ENCODE data around the gene SCO2. TPM values are rescaled to one million over a fixed set of nuclear protein-coding genes. Genes with fewer than 3 reads are reported as not detected.
"Not testable (repeated sequence)": the region's sequence is repeated elsewhere in the genome, so short reads cannot be mapped to it uniquely, and the experiment has no call there.

The SCO2 gene
- total and polyA plus RNA-seq, 5 donors from 2014 or later, result 6.4 to 14.6 (median 8.2) TPM

- Histone ChIP-seq H3K27me3 (ENCODE audit: control insufficient read depth, insufficient read depth, low read length) (no peaks in the 10 kb centered on the region), H3K4me1 (ENCODE audit: control insufficient read depth, insufficient read depth, low read length, poor library complexity, severe bottlenecking) (peaks cover 54% of the 10 kb centered on the region), H3K27ac (ENCODE audit: insufficient read depth, low read length, poor library complexity, severe bottlenecking) (no peak overlapping the region), H3K36me3 (ENCODE audit: control insufficient read depth, insufficient read depth, low read length) (no peaks in the 10 kb centered on the region), H3K4me3 (ENCODE audit: low read depth, low read length) (no peak overlapping the region), H3K9me3 (ENCODE audit: control insufficient read depth in 2 of 2, low read length in 2 of 2) (no peaks in the 10 kb centered on the region)
- DNase-seq (no peak), ATAC-seq (ENCODE audit: low read depth in 2 of 2) (no peak)
- no peaks in the 10 kb centered on the region for H3K36me3 Mint-ChIP-seq
- peak overlapping the region; percentile 27 to 86 (median 54) for H3K4me3 Mint-ChIP-seq
- peaks cover 14 to 64% (median 38%) of the 10 kb centered on the region in 4 donors for H3K4me1 Mint-ChIP-seq
- peak overlapping the region; percentile 21 to 100 (median 86) for H3K27ac Mint-ChIP-seq
- H3K27me3 Mint-ChIP-seq, result no peaks in the 10 kb centered on the region
- peaks cover 0 to 3% (median 0%) of the 10 kb centered on the region in 7 donors for H3K9me3 Mint-ChIP-seq
Measured at GRCh38 chr22:50542416-50542927, 17.1 kb upstream of the SCO2 start.

- peaks cover 54% of the 10 kb centered on the region for H3K4me1 ChIP-seq (ENCODE audit: control insufficient read depth, insufficient read depth, low read length, poor library complexity, severe bottlenecking)
Measured at GRCh38 chr22:50541667-50542026, 16.2 kb upstream of the SCO2 start.

GRCh38 chr22:50540381-50540780 lies 15.0 kb upstream of the SCO2 start:
- ATAC-seq (ENCODE audit: low read depth in 2 of 2) (no peak), DNase-seq (no peak)
- Mint-ChIP-seq H3K4me3 (peak overlapping the region in 3 of 4 donors; percentile 9 to 70 (median 17)), H3K4me1 (peaks cover 14 to 57% (median 38%) of the 10 kb centered on the region in 4 donors), H3K36me3 (no peaks in the 10 kb centered on the region), H3K27ac (peak overlapping the region; percentile 98 to 100 (median 98)), H3K9me3 (peaks cover 0 to 3% (median 0%) of the 10 kb centered on the region in 7 donors), H3K27me3 (no peaks in the 10 kb centered on the region)
- Histone ChIP-seq H3K4me1 (ENCODE audit: control insufficient read depth, insufficient read depth, low read length, poor library complexity, severe bottlenecking) (peaks cover 45% of the 10 kb centered on the region), H3K36me3 (ENCODE audit: control insufficient read depth, insufficient read depth, low read length) (no peaks in the 10 kb centered on the region), H3K4me3 (ENCODE audit: low read depth, low read length) (no peak overlapping the region), H3K27ac (ENCODE audit: insufficient read depth, low read length, poor library complexity, severe bottlenecking) (peak overlapping the region; percentile 99), H3K9me3 (ENCODE audit: control insufficient read depth in 2 of 2, low read length in 2 of 2) (no peaks in the 10 kb centered on the region), H3K27me3 (ENCODE audit: control insufficient read depth, insufficient read depth, low read length) (no peaks in the 10 kb centered on the region)

More at GRCh38 chr22:50541667-50542026, 16.2 kb upstream of the SCO2 start:
- Mint-ChIP-seq H3K27ac (peak overlapping the region in 1 of 3 donors; percentile 100), H3K4me1 (peaks cover 14 to 65% (median 39%) of the 10 kb centered on the region in 4 donors), H3K4me3 (peak overlapping the region in 2 of 4 donors; percentile 28 to 47)
- H3K27me3 ChIP-seq (ENCODE audit: control insufficient read depth, insufficient read depth, low read length); ATAC-seq (ENCODE audit: low read depth in 2 of 2); H3K27ac ChIP-seq (ENCODE audit: insufficient read depth, low read length, poor library complexity, severe bottlenecking); H3K27me3 Mint-ChIP-seq; H3K4me3 ChIP-seq (ENCODE audit: low read depth, low read length); H3K9me3 Mint-ChIP-seq; H3K36me3 Mint-ChIP-seq; H3K36me3 ChIP-seq (ENCODE audit: control insufficient read depth, insufficient read depth, low read length); H3K9me3 ChIP-seq (ENCODE audit: control insufficient read depth in 2 of 2, low read length in 2 of 2); DNase-seq: not testable (repeated sequence)

- no peaks in the 10 kb centered on the region for H3K27me3 ChIP-seq (ENCODE audit: control insufficient read depth, insufficient read depth, low read length)
- no peaks in the 10 kb centered on the region for H3K36me3 Mint-ChIP-seq
- H3K4me1 ChIP-seq (ENCODE audit: control insufficient read depth, insufficient read depth, low read length, poor library complexity, severe bottlenecking), result peaks cover 38% of the 10 kb centered on the region
- H3K9me3 ChIP-seq (ENCODE audit: control insufficient read depth in 2 of 2, low read length in 2 of 2), result no peaks in the 10 kb centered on the region
- H3K4me1 Mint-ChIP-seq, result peaks cover 14 to 64% (median 39%) of the 10 kb centered on the region in 4 donors
- peak overlapping the region; percentile 99 for H3K27ac ChIP-seq (ENCODE audit: insufficient read depth, low read length, poor library complexity, severe bottlenecking)
- no peaks in the 10 kb centered on the region for H3K27me3 Mint-ChIP-seq
- H3K27ac Mint-ChIP-seq, result peak overlapping the region; percentile 90 to 100 (median 100)
- DNase-seq (no peak), ATAC-seq (ENCODE audit: low read depth in 2 of 2) (no peak)
- peaks cover 0 to 3% (median 0%) of the 10 kb centered on the region in 7 donors for H3K9me3 Mint-ChIP-seq
- H3K4me3 Mint-ChIP-seq, result peak overlapping the region in 3 of 4 donors; percentile 34 to 64 (median 36)
- H3K36me3 ChIP-seq (ENCODE audit: control insufficient read depth, insufficient read depth, low read length), result no peaks in the 10 kb centered on the region
- H3K4me3 ChIP-seq (ENCODE audit: low read depth, low read length), result no peak overlapping the region
Measured at GRCh38 chr22:50537765-50538164, 12.4 kb upstream of the SCO2 start.

- peak overlapping the region in 1 of 3 donors; percentile 100 for H3K27ac Mint-ChIP-seq
- DNase-seq (no peak), ATAC-seq (ENCODE audit: low read depth in 2 of 2) (no peak)
- H3K4me3 Mint-ChIP-seq, result peak overlapping the region in 2 of 4 donors; percentile 16 to 54
- H3K4me3 ChIP-seq (ENCODE audit: low read depth, low read length), result no peak overlapping the region
- peak overlapping the region; percentile 44 for H3K27ac ChIP-seq (ENCODE audit: insufficient read depth, low read length, poor library complexity, severe bottlenecking)
- no peaks in the 10 kb centered on the region for H3K36me3 Mint-ChIP-seq
- no peaks in the 10 kb centered on the region for H3K36me3 ChIP-seq (ENCODE audit: control insufficient read depth, insufficient read depth, low read length)
- peaks cover 0 to 3% (median 0%) of the 10 kb centered on the region in 7 donors for H3K9me3 Mint-ChIP-seq
- H3K27me3 ChIP-seq (ENCODE audit: control insufficient read depth, insufficient read depth, low read length), result no peaks in the 10 kb centered on the region
- H3K9me3 ChIP-seq (ENCODE audit: control insufficient read depth in 2 of 2, low read length in 2 of 2), result no peaks in the 10 kb centered on the region
- no peaks in the 10 kb centered on the region for H3K27me3 Mint-ChIP-seq
- peaks cover 7 to 59% (median 35%) of the 10 kb centered on the region in 4 donors for H3K4me1 Mint-ChIP-seq
- peaks cover 48% of the 10 kb centered on the region for H3K4me1 ChIP-seq (ENCODE audit: control insufficient read depth, insufficient read depth, low read length, poor library complexity, severe bottlenecking)
Measured at GRCh38 chr22:50536226-50536625, 10.8 kb upstream of the SCO2 start.

- Histone ChIP-seq H3K27ac (ENCODE audit: insufficient read depth, low read length, poor library complexity, severe bottlenecking) (no peak overlapping the region), H3K9me3 (ENCODE audit: control insufficient read depth in 2 of 2, low read length in 2 of 2) (no peaks in the 10 kb centered on the region), H3K4me1 (ENCODE audit: control insufficient read depth, insufficient read depth, low read length, poor library complexity, severe bottlenecking) (peaks cover 55% of the 10 kb centered on the region), H3K36me3 (ENCODE audit: control insufficient read depth, insufficient read depth, low read length) (no peaks in the 10 kb centered on the region), H3K4me3 (ENCODE audit: low read depth, low read length) (no peak overlapping the region), H3K27me3 (ENCODE audit: control insufficient read depth, insufficient read depth, low read length) (no peaks in the 10 kb centered on the region)
- Mint-ChIP-seq H3K27ac (peak overlapping the region in 1 of 3 donors; percentile 7), H3K27me3 (no peaks in the 10 kb centered on the region), H3K9me3 (peaks cover 0 to 3% (median 0%) of the 10 kb centered on the region in 7 donors), H3K36me3 (no peaks in the 10 kb centered on the region), H3K4me1 (peaks cover 7 to 50% (median 27%) of the 10 kb centered on the region in 4 donors), H3K4me3 (peak overlapping the region in 2 of 4 donors; percentile 93)
- ATAC-seq (ENCODE audit: low read depth in 2 of 2) (no peak), DNase-seq (no peak)
Measured at GRCh38 chr22:50535113-50535512, 9.7 kb upstream of the SCO2 start.

- not testable (repeated sequence) for H3K27me3 Mint-ChIP-seq; H3K27me3 ChIP-seq (ENCODE audit: control insufficient read depth, insufficient read depth, low read length); H3K36me3 Mint-ChIP-seq; H3K9me3 ChIP-seq (ENCODE audit: control insufficient read depth in 2 of 2, low read length in 2 of 2); H3K4me3 ChIP-seq (ENCODE audit: low read depth, low read length); ATAC-seq (ENCODE audit: low read depth in 2 of 2); H3K9me3 Mint-ChIP-seq; H3K36me3 ChIP-seq (ENCODE audit: control insufficient read depth, insufficient read depth, low read length)
- H3K4me3 Mint-ChIP-seq, result peak overlapping the region; percentile 16 to 93 (median 88)
- Histone ChIP-seq H3K4me1 (ENCODE audit: control insufficient read depth, insufficient read depth, low read length, poor library complexity, severe bottlenecking) (peaks cover 55% of the 10 kb centered on the region), H3K27ac (ENCODE audit: insufficient read depth, low read length, poor library complexity, severe bottlenecking) (peak overlapping the region; percentile 96)
- peaks cover 0 to 40% (median 21%) of the 10 kb centered on the region in 4 donors for H3K4me1 Mint-ChIP-seq
- H3K27ac Mint-ChIP-seq, result peak overlapping the region; percentile 54 to 92 (median 82)
- DNase-seq, result peak in 1 of 3 donors; percentile 77
Measured at GRCh38 chr22:50533856-50534711, 8.7 kb upstream of the SCO2 start.
